Inflammatory macrophage (primary cell): ENCODE results near the gene TPR.

Experiments used
- DNase-seq, 2 donors: peaks; one replicate each; pipeline ENCODE4 v3.0.0-alpha.2; 2020 to 2022

Gene TPR

DNA sequence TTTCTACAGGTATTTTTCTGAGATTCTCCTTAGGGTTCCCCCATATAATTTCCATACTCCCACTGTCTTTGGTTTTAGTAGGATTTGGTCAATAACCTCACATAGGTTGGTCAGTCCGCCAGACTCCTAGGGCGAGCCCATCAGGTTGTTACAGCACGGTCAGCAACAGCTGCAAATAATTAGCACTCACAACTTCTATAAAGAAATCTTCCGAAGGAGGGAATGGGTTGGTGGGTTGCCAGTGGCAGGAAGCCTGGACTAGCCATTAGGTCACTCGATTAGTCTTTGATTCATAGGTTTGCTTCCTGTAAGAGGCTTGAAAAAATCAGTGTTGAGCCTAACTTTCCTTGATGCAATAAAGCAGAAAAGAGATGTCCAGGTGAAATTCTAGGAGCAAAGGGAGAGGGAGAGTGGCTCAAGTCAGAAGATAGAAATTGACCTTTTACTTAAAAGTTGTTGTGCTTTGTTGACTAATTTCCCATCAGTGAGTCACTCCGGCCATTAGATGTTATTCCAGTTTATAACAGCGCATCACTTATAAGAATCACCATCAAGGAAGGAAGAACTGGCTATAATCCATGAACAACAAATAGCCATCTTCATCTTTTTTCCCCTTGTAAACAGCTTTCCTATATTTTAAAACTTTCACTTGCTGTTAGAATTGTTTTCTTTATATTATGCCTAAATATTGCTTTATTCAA lies 88.3 kb downstream of the TPR start:
- DNase-seq = no peak

DNA sequence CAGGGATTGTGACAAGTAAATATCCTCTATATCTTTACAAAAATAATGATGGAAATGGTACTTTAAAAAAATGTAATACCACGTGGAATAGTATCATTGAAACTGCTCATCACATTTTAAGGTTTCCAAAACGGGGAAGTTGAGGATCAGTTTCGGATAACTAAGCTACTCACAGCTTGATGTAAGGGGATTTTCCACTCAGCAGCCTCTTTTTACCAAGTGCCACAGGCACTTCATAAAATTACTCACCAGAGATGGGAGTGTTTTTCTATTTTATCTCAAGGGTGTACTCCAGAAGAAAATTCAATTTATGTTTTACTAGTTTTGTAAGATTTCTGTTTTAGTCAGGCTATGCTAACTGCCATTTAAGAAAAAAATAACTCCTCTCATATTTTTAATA lies 91.7 kb downstream of the TPR start:
- DNase-seq = no peak

DNA sequence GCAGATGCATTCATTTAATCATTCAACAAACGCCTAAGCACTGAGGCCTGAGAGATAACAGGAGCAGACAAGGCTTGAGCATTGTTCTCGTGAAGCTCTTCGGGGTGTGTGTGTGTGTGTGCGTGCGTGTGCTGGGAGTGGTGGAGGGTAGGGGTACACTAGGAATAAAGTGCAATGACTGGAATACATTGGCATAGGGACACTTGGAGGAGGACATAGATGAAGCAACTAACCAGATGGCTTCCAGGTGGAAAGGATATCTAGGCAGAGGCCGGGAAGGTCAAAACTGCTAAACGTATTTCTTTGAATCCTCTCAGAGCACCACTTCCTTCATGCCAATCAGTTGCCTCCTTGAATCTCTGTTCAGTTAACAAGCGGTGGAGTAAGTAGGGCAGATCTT lies 92.6 kb downstream of the TPR start:
- no peak for DNase-seq

DNA sequence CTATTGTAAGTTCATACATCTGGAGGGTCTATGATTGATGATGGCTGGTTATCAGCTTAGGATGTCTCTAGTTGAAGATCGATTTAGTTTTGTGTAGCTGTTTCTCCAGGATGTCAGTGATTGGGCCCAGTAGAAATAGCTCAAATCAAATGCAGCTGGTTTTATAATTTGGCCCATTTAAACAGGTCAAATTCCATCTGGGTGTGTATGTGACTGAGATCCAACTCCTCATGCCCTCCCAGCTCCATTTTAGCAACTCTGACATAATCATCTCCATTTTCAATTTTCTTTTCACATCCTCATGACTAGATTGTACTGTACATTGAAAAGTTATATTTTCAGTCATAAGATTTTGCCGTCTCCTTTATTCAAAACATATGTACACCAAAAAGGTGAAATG lies 99.2 kb downstream of the TPR start:
- no peak for DNase-seq

DNA sequence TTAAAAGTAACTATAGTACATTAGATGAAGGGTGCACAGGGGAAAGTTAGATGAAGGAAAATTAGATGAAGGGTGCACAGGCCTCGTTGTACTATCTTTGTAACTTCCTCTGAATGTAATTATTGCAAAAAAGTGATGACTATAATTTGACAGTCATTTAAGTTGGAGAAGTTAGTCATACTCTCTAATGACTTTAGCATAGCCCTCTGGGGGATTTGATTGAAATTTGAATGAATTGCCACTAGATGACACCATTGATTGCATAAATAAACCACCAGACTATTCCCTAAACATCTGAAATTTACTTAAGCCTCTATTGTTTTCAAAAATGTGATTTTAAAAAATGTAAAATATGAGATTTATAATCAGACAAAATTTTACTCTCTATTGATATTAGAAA lies 102.6 kb downstream of the TPR start:
- no peak for DNase-seq

DNA sequence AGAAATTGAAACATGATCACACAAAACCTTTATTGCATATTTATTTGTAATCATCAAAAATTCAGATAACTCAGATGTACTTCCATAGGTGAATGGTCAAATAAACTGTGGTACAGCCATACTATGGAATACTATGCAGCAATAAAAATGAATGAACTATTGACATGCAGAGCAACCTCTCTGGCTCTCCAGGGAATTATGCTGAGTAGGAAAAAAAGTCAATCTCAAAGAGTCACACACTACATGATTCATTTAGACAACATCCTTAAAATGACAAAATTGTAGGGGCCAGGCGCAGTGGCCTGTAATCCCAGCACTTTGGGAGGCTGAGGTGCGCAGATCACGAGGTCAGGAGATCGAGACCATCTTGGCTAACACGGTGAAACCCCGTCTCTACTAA lies 104.0 kb downstream of the TPR start:
- no peak for DNase-seq
